SU-DHL-6 (cell line): Measurements from ENCODE around the gene MED15.

Source experiments
- EZH2phosphoT487 ChIP-seq: fragments of 200-600 bp; sonication (generic), shearing (Covaris generic); conservative IDR thresholded peaks from 2 replicates; pipeline ENCODE4 v1.6.1; 2018; ENCODE audit warnings: mild to moderate bottlenecking, antibody characterized with exemption, low read length, moderate library complexity, mixed read lengths
- TF ChIP-seq, protein P1 (sequence below): fragments of 200-600 bp; sonication (generic); IDR thresholded peaks from one replicate; pipeline ENCODE4 v1.5.1; 2017; ENCODE audit warnings: antibody characterized with exemption, mild to moderate bottlenecking, low read length, moderate library complexity; ENCODE audit not compliant: insufficient read depth, poor library complexity, severe bottlenecking

DNA sequence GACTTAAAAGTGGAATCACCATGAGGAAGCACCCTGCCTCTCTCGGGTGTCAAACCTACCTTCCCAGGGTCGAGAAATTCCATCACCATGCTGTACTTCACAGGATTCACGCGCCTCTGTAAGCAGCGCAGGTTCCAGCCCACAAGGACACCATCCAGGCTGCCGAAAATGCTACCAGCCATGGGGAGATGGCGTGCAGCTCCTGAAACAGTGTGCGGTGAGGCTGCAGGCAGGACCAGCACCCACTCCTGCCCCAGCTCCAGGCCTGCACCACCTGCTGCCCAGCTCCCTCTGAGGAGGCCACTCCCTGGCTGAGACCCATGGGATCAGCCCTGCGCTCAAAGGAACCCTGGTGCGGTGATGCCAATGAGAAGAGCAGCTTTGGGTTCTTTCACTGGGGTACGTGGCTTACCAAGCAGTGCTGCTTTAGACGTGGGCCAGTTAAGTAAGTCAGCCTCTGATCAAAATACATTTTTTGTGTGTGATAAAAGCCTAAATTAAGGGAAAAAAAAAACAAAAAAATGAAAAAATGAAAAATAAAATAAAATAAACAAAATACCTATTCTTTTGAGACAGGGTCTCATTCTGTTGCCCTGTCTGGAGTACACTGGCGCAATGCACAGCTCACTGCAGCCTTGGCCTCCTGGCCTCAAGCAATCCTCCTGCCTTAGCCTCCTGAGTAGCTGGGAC is 115.4 kb downstream of the MED15 start:
- TF ChIP-seq, protein P1, sequence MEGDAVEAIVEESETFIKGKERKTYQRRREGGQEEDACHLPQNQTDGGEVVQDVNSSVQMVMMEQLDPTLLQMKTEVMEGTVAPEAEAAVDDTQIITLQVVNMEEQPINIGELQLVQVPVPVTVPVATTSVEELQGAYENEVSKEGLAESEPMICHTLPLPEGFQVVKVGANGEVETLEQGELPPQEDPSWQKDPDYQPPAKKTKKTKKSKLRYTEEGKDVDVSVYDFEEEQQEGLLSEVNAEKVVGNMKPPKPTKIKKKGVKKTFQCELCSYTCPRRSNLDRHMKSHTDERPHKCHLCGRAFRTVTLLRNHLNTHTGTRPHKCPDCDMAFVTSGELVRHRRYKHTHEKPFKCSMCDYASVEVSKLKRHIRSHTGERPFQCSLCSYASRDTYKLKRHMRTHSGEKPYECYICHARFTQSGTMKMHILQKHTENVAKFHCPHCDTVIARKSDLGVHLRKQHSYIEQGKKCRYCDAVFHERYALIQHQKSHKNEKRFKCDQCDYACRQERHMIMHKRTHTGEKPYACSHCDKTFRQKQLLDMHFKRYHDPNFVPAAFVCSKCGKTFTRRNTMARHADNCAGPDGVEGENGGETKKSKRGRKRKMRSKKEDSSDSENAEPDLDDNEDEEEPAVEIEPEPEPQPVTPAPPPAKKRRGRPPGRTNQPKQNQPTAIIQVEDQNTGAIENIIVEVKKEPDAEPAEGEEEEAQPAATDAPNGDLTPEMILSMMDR: no peak
- TF ChIP-seq EZH2phosphoT487: no peak
